ENCODE measurements around the gene SF1.
A peak's percentile ranks its signal among the peaks of the same experiment; 100 is the strongest.

The SF1 gene

GRCh38 chr11:64771861-64772260 lies 6.5 kb downstream of the SF1 start:
- H3K4me3 ChIP-seq (ENCODE audit: control insufficient read depth, low read depth, low read length), result no peak overlapping the region
- DNase-seq (ENCODE audit: low read depth), result no peak
- TF ChIP-seq CTCF (IDR thresholded peaks at IDR 0.05; ENCODE audit: control insufficient read depth, insufficient read depth, low read depth, low read length, missing control alignments), result no peak

GRCh38 chr11:64770120-64770519 lies 8.2 kb downstream of the SF1 start:
- no peak for DNase-seq (ENCODE audit: low read depth)
- H3K4me3 ChIP-seq (ENCODE audit: control insufficient read depth, low read depth, low read length), result no peak overlapping the region
- TF ChIP-seq CTCF (IDR thresholded peaks at IDR 0.05; ENCODE audit: control insufficient read depth, insufficient read depth, low read depth, low read length, missing control alignments), result no peak

GRCh38 chr11:64769283-64769682 lies 9.1 kb downstream of the SF1 start:
- no peak overlapping the region for H3K4me3 ChIP-seq (ENCODE audit: control insufficient read depth, low read depth, low read length)
- DNase-seq (ENCODE audit: low read depth), result no peak
- no peak for TF ChIP-seq CTCF (IDR thresholded peaks at IDR 0.05; ENCODE audit: control insufficient read depth, insufficient read depth, low read depth, low read length, missing control alignments)

- DNase-seq (ENCODE audit: low read depth), result no peak
- TF ChIP-seq CTCF (IDR thresholded peaks at IDR 0.05; ENCODE audit: control insufficient read depth, insufficient read depth, low read depth, low read length, missing control alignments), result no peak
- no peak overlapping the region for H3K4me3 ChIP-seq (ENCODE audit: control insufficient read depth, low read depth, low read length)
These were observed 10.0 kb downstream of the SF1 start for GRCh38 chr11:64768300-64768694.

- no peak for DNase-seq (ENCODE audit: low read depth)
- H3K4me3 ChIP-seq (ENCODE audit: control insufficient read depth, low read depth, low read length), result no peak overlapping the region
- TF ChIP-seq CTCF (IDR thresholded peaks at IDR 0.05; ENCODE audit: control insufficient read depth, insufficient read depth, low read depth, low read length, missing control alignments), result peak; percentile 75
These were observed 10.7 kb downstream of the SF1 start for GRCh38 chr11:64767344-64768299.

GRCh38 chr11:64766881-64767280 lies 11.5 kb downstream of the SF1 start:
- no peak for DNase-seq (ENCODE audit: low read depth)
- no peak for TF ChIP-seq CTCF (IDR thresholded peaks at IDR 0.05; ENCODE audit: control insufficient read depth, insufficient read depth, low read depth, low read length, missing control alignments)

More at GRCh38 chr11:64766881-64767280, 11.5 kb downstream of the SF1 start:
- no peak overlapping the region for H3K4me3 ChIP-seq (ENCODE audit: control insufficient read depth, low read depth, low read length)

Data from AG09309 (cell line).